Mesendoderm (in vitro differentiated cells): ENCODE measurements around the gene SIVA1. TPM values are rescaled to one million over a fixed set of nuclear protein-coding genes. Genes with fewer than 3 reads are reported as not detected.
A peak's percentile ranks its signal among the peaks of the same experiment; 100 is the strongest.

ENCODE experiments used
- DNase-seq: peaks from one replicate; pipeline ENCODE4 v3.0.0; 2013
- H2AK5ac ChIP-seq: 2 replicates; pipeline ENCODE4 v1.6.1; 2013; ENCODE audit warnings: low read length, inconsistent platforms
- H2BK120ac ChIP-seq: 2 replicates; pipeline ENCODE4 v1.6.1; 2013; ENCODE audit warnings: low read depth, mild to moderate bottlenecking, low read length, moderate library complexity, mixed read lengths
- H2BK15ac ChIP-seq: replicated peaks from 2 replicates; pipeline ENCODE4 v1.6.1; 2013; ENCODE audit warnings: low read depth, mild to moderate bottlenecking, moderate library complexity
- H2BK5ac ChIP-seq: 2 replicates; pipeline ENCODE4 v1.6.1; 2013; ENCODE audit warnings: low read length, inconsistent platforms
- H3K18ac ChIP-seq: 2 replicates; pipeline ENCODE4 v1.6.1; 2013; ENCODE audit warnings: mild to moderate bottlenecking, low read length, mixed read lengths
- H3K23ac ChIP-seq: one replicate; pipeline ENCODE4 v1.6.1; 2013; ENCODE audit warnings: low read length
- H3K27ac ChIP-seq: 2 replicates; pipeline ENCODE4 v1.5.1; 2013; ENCODE audit warnings: low read depth, mild to moderate bottlenecking, inconsistent platforms, low read length, moderate library complexity
- H3K27me3 ChIP-seq: 2 replicates; pipeline ENCODE4 v1.6.1; 2013; ENCODE audit warnings: low read length, control low read depth, mild to moderate bottlenecking, inconsistent platforms; ENCODE audit not compliant: insufficient read depth, poor library complexity
- H3K36me3 ChIP-seq: 2 replicates; pipeline ENCODE4 v1.6.1; 2013; ENCODE audit warnings: low read length, inconsistent platforms; ENCODE audit not compliant: control insufficient read depth, insufficient read depth
- H3K4ac ChIP-seq: one replicate; pipeline ENCODE4 v1.6.1; 2013; ENCODE audit warnings: low read depth, mild to moderate bottlenecking, low read length, moderate library complexity
- H3K4me1 ChIP-seq: 2 replicates; pipeline ENCODE4 v1.6.1; 2013; ENCODE audit warnings: low read depth, low read length, inconsistent platforms; ENCODE audit not compliant: control insufficient read depth
- H3K4me2 ChIP-seq: 2 replicates; pipeline ENCODE4 v1.6.1; 2013; ENCODE audit warnings: low read length
- H3K4me3 ChIP-seq: 2 replicates; pipeline ENCODE4 v1.5.1; 2013; ENCODE audit warnings: mild to moderate bottlenecking, low read length
- H3K56ac ChIP-seq: one replicate; pipeline ENCODE4 v1.6.1; 2013; ENCODE audit warnings: low read length
- H3K79me1 ChIP-seq: 2 replicates; pipeline ENCODE4 v1.6.1; 2013; ENCODE audit warnings: low read length, inconsistent platforms
- H3K79me2 ChIP-seq: 2 replicates; pipeline ENCODE4 v1.6.1; 2013; ENCODE audit warnings: mild to moderate bottlenecking, low read length; ENCODE audit not compliant: control insufficient read depth, insufficient read depth
- H3K9ac ChIP-seq: 2 replicates; pipeline ENCODE4 v1.6.1; 2013; ENCODE audit warnings: low read length, inconsistent platforms
- H4K5ac ChIP-seq: one replicate; pipeline ENCODE4 v1.6.1; 2013; ENCODE audit warnings: low read length
- H4K8ac ChIP-seq: one replicate; pipeline ENCODE4 v1.6.1; 2013; ENCODE audit warnings: low read depth, mild to moderate bottlenecking, control low read depth, low read length, moderate library complexity
- WGBS: extraction: QIAGEN DNeasy Blood & Tissue Kit; methylation state at CpG from one replicate; pipeline ENCODE4 v1.1.7; 2013; ENCODE audit warnings: low lambda C conversion rate, missing lambda C conversion rate; ENCODE audit not compliant: insufficient coverage; ENCODE audit errors: extremely low coverage; 5-methylcytosine and 5-hydroxymethylcytosine counted together
- polyA plus RNA-seq, 2 experiments: library from polyadenylated mRNA; stranded (reverse); fragments of 200-250 nt; gene quantifications; one replicate each; pipeline ENCODE4 v1.2.3, GENCODE V29; 2013

Gene SIVA1, protein sequence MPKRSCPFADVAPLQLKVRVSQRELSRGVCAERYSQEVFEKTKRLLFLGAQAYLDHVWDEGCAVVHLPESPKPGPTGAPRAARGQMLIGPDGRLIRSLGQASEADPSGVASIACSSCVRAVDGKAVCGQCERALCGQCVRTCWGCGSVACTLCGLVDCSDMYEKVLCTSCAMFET
- 151 TPM for polyA plus RNA-seq (2013, experiment 1 of 2)
- polyA plus RNA-seq (2013, experiment 2 of 2), result 147 TPM

- Histone ChIP-seq H3K56ac (peak within 1 kb of the TSS; percentile 92), H3K18ac (peak within 1 kb of the TSS; percentile 64), H3K4ac (peak within 1 kb of the TSS; percentile 1), H3K79me2 (peaks cover 32% of the 10 kb centered on the region), H3K4me3 (peak within 1 kb of the TSS; percentile 91), H2AK5ac (no peak within 1 kb of the TSS), H3K4me2 (peak within 1 kb of the TSS; percentile 83), H3K9ac (peak within 1 kb of the TSS; percentile 95), H2BK5ac (no peak within 1 kb of the TSS), H4K5ac (no peak within 1 kb of the TSS), H2BK120ac (no peak within 1 kb of the TSS), H2BK15ac (no peak within 1 kb of the TSS), H3K79me1 (peaks cover 27% of the 10 kb centered on the region), H4K8ac (no peak within 1 kb of the TSS), H3K23ac (peak within 1 kb of the TSS; percentile 48), H3K27me3 (no peaks in the 10 kb centered on the region), H3K36me3 (peaks cover 8% of the 10 kb centered on the region), H3K4me1 (peaks cover 4% of the 10 kb centered on the region), H3K27ac (peak within 1 kb of the TSS; percentile 34)
- WGBS, result no CpG with 5 or more reads among the region's 95 CpGs
- peak; percentile 100 for DNase-seq
Observed at GRCh38 chr14:104752735-104753527, at the start of gene SIVA1. Gene SIVA1, plus strand, starts transcription at chr14:104753147. Its CDS starts 55 bp downstream, at chr14:104753202.

DNA sequence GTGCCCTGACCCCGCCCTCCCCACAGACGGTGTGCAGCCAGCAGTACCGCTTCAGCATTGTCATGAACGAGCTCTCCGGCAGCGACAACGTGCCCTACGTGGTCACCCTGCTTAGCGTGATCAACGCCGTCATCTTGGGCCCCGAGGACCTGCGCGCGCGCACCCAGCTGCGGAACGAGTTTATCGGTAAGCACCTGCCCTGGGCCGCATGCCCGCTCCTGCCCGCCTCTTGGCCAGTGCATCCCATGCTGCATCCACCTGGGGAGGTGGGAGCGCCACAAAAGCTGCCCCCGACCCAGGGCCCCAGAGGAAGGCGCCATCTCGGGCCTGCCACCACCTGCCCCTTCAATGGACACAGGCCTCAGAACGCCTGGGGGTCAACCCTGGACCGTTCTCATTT is 49.7 kb upstream of the SIVA1 start:
- H2AK5ac ChIP-seq, result no peak overlapping the region
- no peak overlapping the region for H3K27ac ChIP-seq
- H3K79me2 ChIP-seq, result no peaks in the 10 kb centered on the region
- H3K27me3 ChIP-seq, result no peaks in the 10 kb centered on the region
- no peak overlapping the region for H3K9ac ChIP-seq
- H3K56ac ChIP-seq, result no peak overlapping the region
- H2BK120ac ChIP-seq, result no peak overlapping the region
- H3K4me2 ChIP-seq, result no peak overlapping the region
- H4K5ac ChIP-seq, result no peak overlapping the region
- DNase-seq, result no peak
- H3K4ac ChIP-seq, result no peak overlapping the region
- no peak overlapping the region for H2BK15ac ChIP-seq
- H3K4me1 ChIP-seq, result peaks cover 4% of the 10 kb centered on the region
- no peak overlapping the region for H4K8ac ChIP-seq
- no peak overlapping the region for H3K4me3 ChIP-seq
- peaks cover 7% of the 10 kb centered on the region for H3K36me3 ChIP-seq
- no peak overlapping the region for H2BK5ac ChIP-seq
- H3K23ac ChIP-seq, result no peak overlapping the region
- no CpG with 5 or more reads among the region's 28 CpGs for WGBS
- H3K79me1 ChIP-seq, result peaks cover 2% of the 10 kb centered on the region
- H3K18ac ChIP-seq, result no peak overlapping the region

- no peak overlapping the region for H2BK5ac ChIP-seq
- H4K5ac ChIP-seq, result no peak overlapping the region
- H2BK15ac ChIP-seq, result no peak overlapping the region
- H3K56ac ChIP-seq, result no peak overlapping the region
- no peak overlapping the region for H3K4ac ChIP-seq
- H3K79me1 ChIP-seq, result peaks cover 2% of the 10 kb centered on the region
- peaks cover 4% of the 10 kb centered on the region for H3K4me1 ChIP-seq
- H3K23ac ChIP-seq, result no peak overlapping the region
- H3K9ac ChIP-seq, result no peak overlapping the region
- H3K18ac ChIP-seq, result no peak overlapping the region
- H3K27ac ChIP-seq, result no peak overlapping the region
- no peak overlapping the region for H2AK5ac ChIP-seq
- no peak overlapping the region for H3K4me2 ChIP-seq
- H3K36me3 ChIP-seq, result peaks cover 7% of the 10 kb centered on the region
- H3K4me3 ChIP-seq, result no peak overlapping the region
- H3K79me2 ChIP-seq, result no peaks in the 10 kb centered on the region
- DNase-seq, result no peak
- no peak overlapping the region for H2BK120ac ChIP-seq
- H4K8ac ChIP-seq, result no peak overlapping the region
- no CpG with 5 or more reads among the region's 22 CpGs for WGBS
- no peaks in the 10 kb centered on the region for H3K27me3 ChIP-seq
Observed at GRCh38 chr14:104704252-104704651, 48.7 kb upstream of the SIVA1 start.

DNA sequence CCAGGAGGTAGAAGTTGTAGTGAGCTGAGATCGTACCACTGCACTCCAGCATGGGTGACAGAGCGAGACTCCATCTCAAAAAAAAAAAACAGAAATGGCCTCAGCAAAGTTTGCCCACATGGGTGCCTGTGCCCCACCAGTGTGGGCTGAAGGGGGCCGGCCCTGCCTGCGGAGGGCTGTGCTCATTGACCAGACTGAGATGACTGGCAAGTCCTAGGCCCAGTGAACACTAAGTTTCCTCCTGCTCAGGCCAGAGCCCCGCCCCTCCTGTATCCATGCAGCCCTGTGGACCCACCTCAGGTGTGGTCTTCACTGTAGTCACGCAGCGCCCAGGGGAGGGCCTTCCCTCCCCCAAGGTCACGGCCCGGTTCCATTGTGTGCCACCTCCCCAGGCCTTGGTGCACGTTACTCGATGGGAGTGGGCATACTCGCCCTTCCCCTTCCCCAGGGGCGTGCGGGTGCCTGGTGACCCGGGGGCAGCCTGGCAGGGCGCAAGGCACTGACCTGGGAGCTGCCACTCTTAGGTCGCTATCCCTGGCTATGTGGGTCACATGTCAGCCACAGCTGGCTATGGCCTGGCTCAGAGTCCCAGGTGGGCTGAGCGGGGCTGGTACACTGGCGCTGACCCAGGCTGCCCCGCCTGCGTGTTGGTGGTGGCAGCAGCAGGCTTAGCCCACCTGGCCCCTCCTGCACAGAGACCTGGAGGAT is 47.5 kb upstream of the SIVA1 start:
- no peak overlapping the region for H3K27ac ChIP-seq
- H3K18ac ChIP-seq, result no peak overlapping the region
- H2BK120ac ChIP-seq, result no peak overlapping the region
- H2BK5ac ChIP-seq, result no peak overlapping the region
- no peak overlapping the region for H3K9ac ChIP-seq
- H3K4me2 ChIP-seq, result no peak overlapping the region
- H3K23ac ChIP-seq, result no peak overlapping the region
- H3K27me3 ChIP-seq, result no peaks in the 10 kb centered on the region
- H2BK15ac ChIP-seq, result no peak overlapping the region
- peaks cover 7% of the 10 kb centered on the region for H3K36me3 ChIP-seq
- H3K79me1 ChIP-seq, result no peaks in the 10 kb centered on the region
- peaks cover 4% of the 10 kb centered on the region for H3K4me1 ChIP-seq
- H4K8ac ChIP-seq, result no peak overlapping the region
- H3K79me2 ChIP-seq, result no peaks in the 10 kb centered on the region
- no peak overlapping the region for H3K4me3 ChIP-seq
- no peak overlapping the region for H3K56ac ChIP-seq
- no peak overlapping the region for H3K4ac ChIP-seq
- no peak overlapping the region for H2AK5ac ChIP-seq
- WGBS, result no CpG with 5 or more reads among the region's 21 CpGs
- H4K5ac ChIP-seq, result no peak overlapping the region
- DNase-seq, result peak; percentile 50

DNA sequence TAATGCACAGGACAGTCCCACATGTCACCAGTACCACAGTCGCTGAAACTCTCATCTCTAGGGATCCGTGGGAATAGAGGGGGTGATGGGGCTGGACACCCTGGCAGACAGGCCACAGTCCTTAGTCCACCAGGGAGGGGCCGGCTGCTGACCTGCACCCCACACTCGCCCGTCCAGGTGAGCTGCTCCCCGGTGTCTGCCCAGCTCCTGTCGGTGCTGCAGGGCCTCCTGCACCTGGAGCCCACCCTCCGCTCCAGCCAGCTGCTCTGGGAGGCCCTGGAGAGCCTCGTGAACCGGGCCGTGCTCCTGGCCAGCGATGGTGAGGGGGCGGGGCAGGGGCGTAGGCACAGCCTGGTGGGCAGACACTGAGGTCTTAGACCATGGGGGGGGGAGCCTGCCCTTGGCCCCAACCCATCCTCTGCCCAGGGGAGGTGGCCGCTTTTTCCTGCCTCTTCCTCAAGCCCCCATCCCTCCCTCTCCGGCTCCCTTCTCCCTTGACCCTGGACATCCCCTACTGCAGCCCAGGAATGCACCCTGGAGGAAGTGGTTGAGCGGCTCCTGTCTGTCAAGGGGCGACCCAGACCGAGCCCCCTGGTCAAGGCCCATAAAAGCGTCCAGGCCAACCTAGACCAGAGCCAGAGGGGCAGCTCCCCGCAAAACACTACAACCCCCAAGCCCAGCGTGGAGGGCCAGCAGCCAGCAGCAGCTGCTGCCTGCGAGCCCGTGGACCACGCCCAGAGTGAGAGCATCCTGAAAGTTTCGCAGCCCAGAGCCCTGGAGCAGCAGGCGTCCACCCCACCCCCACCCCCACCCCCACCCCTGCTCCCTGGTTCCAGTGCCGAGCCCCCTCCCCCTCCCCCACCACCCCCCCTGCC is 46.0 kb upstream of the SIVA1 start:
- DNase-seq, result no peak
- Histone ChIP-seq H3K4me3 (no peak overlapping the region), H4K5ac (no peak overlapping the region), H2BK15ac (no peak overlapping the region), H3K9ac (no peak overlapping the region), H3K36me3 (peaks cover 10% of the 10 kb centered on the region), H3K79me1 (no peaks in the 10 kb centered on the region), H2AK5ac (no peak overlapping the region), H3K27me3 (no peaks in the 10 kb centered on the region), H3K4ac (no peak overlapping the region), H3K4me1 (peaks cover 2% of the 10 kb centered on the region), H3K79me2 (no peaks in the 10 kb centered on the region), H2BK120ac (no peak overlapping the region), H3K56ac (peak overlapping the region; percentile 60), H3K27ac (no peak overlapping the region), H3K18ac (no peak overlapping the region), H3K23ac (no peak overlapping the region), H3K4me2 (no peak overlapping the region), H4K8ac (no peak overlapping the region), H2BK5ac (no peak overlapping the region)
- no CpG with 5 or more reads among the region's 28 CpGs for WGBS
